Measurements from ENCODE around the gene TEX14. TPM values are rescaled to one million over a fixed set of nuclear protein-coding genes. Genes with fewer than 3 reads are reported as not detected.
"Not testable (repeated sequence)": the region's sequence is repeated elsewhere in the genome, so short reads cannot be mapped to it uniquely, and the experiment has no call there.

TEX14 gene
- total and polyA plus RNA-seq, 2 experiments from 2014 or later = 0.15 TPM; not detected in 1

DNA sequence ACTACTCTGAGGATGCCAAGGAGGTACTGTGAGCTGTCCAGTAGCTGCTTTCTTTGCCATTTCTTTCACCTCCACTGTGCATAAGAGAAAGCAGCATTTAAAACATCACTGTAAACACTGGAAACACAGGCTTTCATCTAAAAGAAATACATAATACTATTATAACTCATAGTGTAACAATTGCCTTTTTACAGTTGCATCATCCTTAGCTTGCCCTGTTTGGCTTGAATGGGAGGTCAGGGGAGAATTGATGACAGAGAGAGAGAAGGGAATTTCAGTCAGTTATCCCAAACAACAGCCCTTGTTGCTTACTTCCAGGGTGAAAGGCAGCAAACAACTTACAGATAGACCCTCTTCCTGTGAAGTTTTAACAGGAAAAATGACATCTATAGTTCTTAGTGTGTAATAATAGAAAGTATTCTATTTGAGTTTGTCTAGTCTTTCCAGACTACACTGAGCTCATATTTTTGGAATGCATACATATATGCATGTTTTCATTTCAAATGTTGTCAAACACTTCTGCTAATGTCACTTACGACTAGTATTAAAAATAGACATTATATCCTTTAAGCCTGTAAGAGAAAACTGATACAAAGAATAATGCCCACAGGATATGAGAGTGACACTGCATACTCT, 105.7 kb downstream of the TEX14 start:
- no peaks in the 10 kb centered on the region for H3K27me3 ChIP-seq (replicated peaks; ENCODE audit: insufficient read depth)
- no peak overlapping the region for H3K4me3 ChIP-seq
- H3K27ac ChIP-seq = no peak overlapping the region
- TF ChIP-seq EZH2 (IDR thresholded peaks at IDR 0.05; ENCODE audit: insufficient read depth, poor library complexity, severe bottlenecking) (no peak), EZH2phosphoT487 (IDR thresholded peaks at IDR 0.05; ENCODE audit: insufficient read depth, low read depth) (no peak)
- H3K4me1 ChIP-seq (ENCODE audit: insufficient read depth) = no peaks in the 10 kb centered on the region
- no peaks in the 10 kb centered on the region for H3K9me2 ChIP-seq (ENCODE audit: insufficient read depth)
- H2AFZ ChIP-seq = no peak overlapping the region
- in situ Hi-C loops (cut with MboI) = no loop called here
- no peak overlapping the region for H3K9ac ChIP-seq
- no peaks in the 10 kb centered on the region for H3K36me3 ChIP-seq (ENCODE audit: low read depth)
- no peaks in the 10 kb centered on the region for H4K20me1 ChIP-seq (ENCODE audit: insufficient read depth)
- no peaks in the 10 kb centered on the region for H3F3A ChIP-seq (ENCODE audit: insufficient read depth)
- DNase-seq = no peak
- H3K4me2 ChIP-seq (ENCODE audit: unreplicated experiment) = no peak overlapping the region
- 0 to 7% methylated on average over 1 of the region's 1 CpG for WGBS, 2 experiments (ENCODE audit: low coverage in 1 of 2, low lambda C conversion rate in 2 of 2, missing lambda C conversion rate in 2 of 2)
- no peaks in the 10 kb centered on the region for H3K9me3 ChIP-seq (ENCODE audit: low read depth)
- no peaks in the 10 kb centered on the region for H3K79me2 ChIP-seq (ENCODE audit: insufficient read depth)

DNA sequence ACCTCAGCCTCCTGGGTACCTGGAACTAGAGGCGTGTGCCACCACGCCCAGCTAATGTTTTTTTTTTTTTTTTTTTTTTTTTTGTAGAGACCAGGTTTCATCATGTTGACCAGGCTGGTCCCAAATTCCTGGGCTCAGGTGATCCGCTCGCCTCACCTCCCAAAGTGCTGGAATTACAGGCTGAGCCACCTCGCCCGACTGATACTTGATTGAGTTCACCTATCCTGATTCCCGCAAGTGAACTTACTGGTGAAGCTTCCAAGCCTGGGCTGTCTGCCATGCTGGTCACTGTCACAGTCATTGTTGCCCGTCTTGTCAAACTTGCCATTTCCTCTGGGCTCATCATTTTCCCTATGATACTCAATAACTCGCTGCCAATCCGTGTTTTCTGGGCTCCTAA, 106.3 kb downstream of the TEX14 start:
- no peaks in the 10 kb centered on the region for H3K4me1 ChIP-seq (ENCODE audit: insufficient read depth)
- no peak overlapping the region for H3K4me3 ChIP-seq
- TF ChIP-seq EZH2phosphoT487 (IDR thresholded peaks at IDR 0.05; ENCODE audit: insufficient read depth, low read depth) (no peak), EZH2 (IDR thresholded peaks at IDR 0.05; ENCODE audit: insufficient read depth, poor library complexity, severe bottlenecking) (no peak)
- H3K27me3 ChIP-seq (replicated peaks; ENCODE audit: insufficient read depth) = no peaks in the 10 kb centered on the region
- H3F3A ChIP-seq (ENCODE audit: insufficient read depth) = no peaks in the 10 kb centered on the region
- H3K4me2 ChIP-seq (ENCODE audit: unreplicated experiment) = no peak overlapping the region
- no peaks in the 10 kb centered on the region for H3K36me3 ChIP-seq (ENCODE audit: low read depth)
- WGBS, 2 experiments (ENCODE audit: low coverage in 1 of 2, low lambda C conversion rate in 2 of 2, missing lambda C conversion rate in 2 of 2) = 76 to 81% methylated on average over 10 of the region's 10 CpGs
- no peak overlapping the region for H3K9ac ChIP-seq
- no peaks in the 10 kb centered on the region for H3K9me2 ChIP-seq (ENCODE audit: insufficient read depth)
- H3K9me3 ChIP-seq (ENCODE audit: low read depth) = no peaks in the 10 kb centered on the region
- no peak overlapping the region for H3K27ac ChIP-seq
- H3K79me2 ChIP-seq (ENCODE audit: insufficient read depth) = no peaks in the 10 kb centered on the region
- no peak for DNase-seq
- H4K20me1 ChIP-seq (ENCODE audit: insufficient read depth) = no peaks in the 10 kb centered on the region
- H2AFZ ChIP-seq = no peak overlapping the region
- in situ Hi-C loops (cut with MboI) = no loop called here

DNA sequence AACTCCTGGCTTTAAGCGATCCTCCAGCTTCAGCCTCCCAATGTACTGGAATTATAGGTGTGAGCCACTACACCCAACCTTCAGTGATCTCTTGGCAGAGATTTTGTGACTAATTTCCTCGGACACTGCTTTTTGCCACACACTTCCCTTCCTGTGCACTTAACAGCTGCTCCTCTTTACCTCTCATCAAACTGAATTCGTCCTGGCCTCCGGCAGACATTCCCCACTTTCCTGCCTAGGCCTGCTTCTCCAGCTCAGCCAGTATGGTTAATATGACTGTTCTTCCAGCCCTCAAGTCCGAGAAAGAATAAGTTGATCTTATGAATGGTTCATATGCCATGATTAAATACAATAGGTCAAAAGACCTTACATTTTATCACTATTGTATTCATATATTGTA, 108.4 kb downstream of the TEX14 start:
- Histone ChIP-seq H3F3A (ENCODE audit: insufficient read depth) (no peaks in the 10 kb centered on the region), H3K27ac (no peak overlapping the region), H3K36me3 (ENCODE audit: low read depth) (no peaks in the 10 kb centered on the region), H3K79me2 (ENCODE audit: insufficient read depth) (no peaks in the 10 kb centered on the region), H2AFZ (no peak overlapping the region), H3K4me1 (ENCODE audit: insufficient read depth) (no peaks in the 10 kb centered on the region), H3K4me3 (no peak overlapping the region), H3K9ac (no peak overlapping the region), H3K9me2 (ENCODE audit: insufficient read depth) (no peaks in the 10 kb centered on the region), H3K27me3 (replicated peaks; ENCODE audit: insufficient read depth) (no peaks in the 10 kb centered on the region), H3K9me3 (ENCODE audit: low read depth) (no peaks in the 10 kb centered on the region), H4K20me1 (ENCODE audit: insufficient read depth) (no peaks in the 10 kb centered on the region), H3K4me2 (ENCODE audit: unreplicated experiment) (no peak overlapping the region)
- no peak for DNase-seq
- in situ Hi-C loops (cut with MboI) = no loop called here
- no peak for TF ChIP-seq EZH2 (IDR thresholded peaks at IDR 0.05; ENCODE audit: insufficient read depth, poor library complexity, severe bottlenecking)
- no peak for TF ChIP-seq EZH2phosphoT487 (IDR thresholded peaks at IDR 0.05; ENCODE audit: insufficient read depth, low read depth)
- 83 to 84% methylated on average over 5 of the region's 5 CpGs for WGBS, 2 experiments (ENCODE audit: low coverage in 1 of 2, low lambda C conversion rate in 2 of 2, missing lambda C conversion rate in 2 of 2)

DNA sequence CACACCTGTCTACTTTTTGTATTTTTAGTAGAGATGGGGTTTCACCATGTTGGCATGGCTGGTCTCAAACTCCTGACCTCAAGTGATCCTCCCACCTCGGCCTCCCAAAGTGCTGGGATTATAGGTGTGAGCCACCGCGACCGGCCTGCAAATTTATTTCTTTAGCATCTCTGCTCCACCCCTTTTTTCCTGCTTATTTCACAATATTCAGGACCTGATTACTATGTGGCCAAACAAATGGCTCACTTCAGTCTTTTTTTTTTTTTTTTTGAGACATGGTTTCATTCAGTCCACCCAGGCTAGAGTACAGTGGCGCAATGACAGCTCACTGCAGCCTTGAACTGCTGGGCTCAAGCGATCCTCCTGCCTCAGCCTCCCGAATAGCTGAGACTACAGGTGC, 109.1 kb downstream of the TEX14 start:
- H4K20me1 ChIP-seq (ENCODE audit: insufficient read depth); in situ Hi-C loops (cut with MboI); H3F3A ChIP-seq (ENCODE audit: insufficient read depth); H3K27me3 ChIP-seq (replicated peaks; ENCODE audit: insufficient read depth); H3K4me1 ChIP-seq (ENCODE audit: insufficient read depth); H2AFZ ChIP-seq; H3K36me3 ChIP-seq (ENCODE audit: low read depth); H3K4me3 ChIP-seq; DNase-seq; H3K9me3 ChIP-seq (ENCODE audit: low read depth); H3K27ac ChIP-seq; H3K9ac ChIP-seq; H3K4me2 ChIP-seq (ENCODE audit: unreplicated experiment); H3K79me2 ChIP-seq (ENCODE audit: insufficient read depth); H3K9me2 ChIP-seq (ENCODE audit: insufficient read depth): not testable (repeated sequence)
- WGBS, 2 experiments (ENCODE audit: low coverage in 1 of 2, low lambda C conversion rate in 2 of 2, missing lambda C conversion rate in 2 of 2) = 69 to 70% methylated on average over 7 of the region's 7 CpGs

DNA sequence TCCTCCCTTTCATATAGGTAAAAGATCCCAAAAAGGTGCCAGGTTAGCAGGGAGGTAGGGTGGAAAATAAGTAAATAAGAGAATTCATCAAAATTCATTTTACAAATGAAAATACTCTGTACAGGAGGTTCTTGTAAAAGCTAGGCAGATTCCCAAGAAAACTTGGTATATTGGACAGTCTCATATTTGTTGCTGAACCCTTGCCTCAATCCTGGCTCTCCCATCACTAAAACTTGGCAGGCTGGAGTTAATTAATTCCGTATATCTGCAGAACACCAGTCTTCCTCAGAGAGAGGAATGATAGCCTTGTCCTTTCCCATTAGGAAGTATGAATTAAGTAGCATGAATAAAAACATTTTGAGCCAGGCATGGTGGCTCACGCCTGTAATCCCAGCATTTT, 111.2 kb downstream of the TEX14 start:
- H3K9me2 ChIP-seq (ENCODE audit: insufficient read depth) = no peaks in the 10 kb centered on the region

More for the DNA sequence above, 111.2 kb downstream of the TEX14 start:
- Histone ChIP-seq H3K4me2 (ENCODE audit: unreplicated experiment) (no peak overlapping the region), H3K79me2 (ENCODE audit: insufficient read depth) (no peaks in the 10 kb centered on the region), H2AFZ (no peak overlapping the region), H3K27me3 (replicated peaks; ENCODE audit: insufficient read depth) (no peaks in the 10 kb centered on the region), H3F3A (ENCODE audit: insufficient read depth) (peaks cover 2% of the 10 kb centered on the region; the same call in 1 of the 2 replicates), H4K20me1 (ENCODE audit: insufficient read depth) (no peaks in the 10 kb centered on the region), H3K4me1 (ENCODE audit: insufficient read depth) (peaks cover 4% of the 10 kb centered on the region), H3K9ac (no peak overlapping the region), H3K4me3 (no peak overlapping the region), H3K36me3 (ENCODE audit: low read depth) (no peaks in the 10 kb centered on the region), H3K9me3 (ENCODE audit: low read depth) (no peaks in the 10 kb centered on the region), H3K27ac (no peak overlapping the region)
- WGBS, 2 experiments (ENCODE audit: low coverage in 1 of 2, low lambda C conversion rate in 2 of 2, missing lambda C conversion rate in 2 of 2) = 5 to 10% methylated on average over 2 of the region's 2 CpGs
- DNase-seq = no peak
- TF ChIP-seq EZH2 (IDR thresholded peaks at IDR 0.05; ENCODE audit: insufficient read depth, poor library complexity, severe bottlenecking) (no peak), EZH2phosphoT487 (IDR thresholded peaks at IDR 0.05; ENCODE audit: insufficient read depth, low read depth) (no peak)
- in situ Hi-C loops (cut with MboI) = no loop called here

All from GM23248 (cell line).